OCI-LY7 (cell line): ENCODE results near the gene CNIH2. TPM values are rescaled to one million over a fixed set of nuclear protein-coding genes. Genes with fewer than 3 reads are reported as not detected.
A peak's percentile ranks its signal among the peaks of the same experiment; 100 is the strongest.

Experiments
- BruUV-seq: library from RNA; stranded (reverse); fragments of 400-500 nt; replicated peaks from 2 replicates; lab custom pipeline; 2021; lab: Mats Ljungman, UMichigan
- CTCF ChIA-PET: fragments of 300-600 bp; sonication (Branson Sonifier 250); formaldehyde crosslinking; loops from one replicate; lab custom pipeline; 2022; ENCODE audit warnings: antibody characterized with exemption; ENCODE audit not compliant: unreplicated experiment; lab: Charles Lee
- POLR2A ChIA-PET: fragments of 300-600 bp; sonication (Branson Sonifier 250); formaldehyde crosslinking; loops from one replicate; lab custom pipeline; 2022; ENCODE audit warnings: antibody characterized with exemption; lab: Charles Lee
- DNase-seq: peaks from one replicate; pipeline ENCODE4 v3.0.0-alpha.2; 2015; ENCODE audit warnings: low spot score
- H2AFZ ChIP-seq: fragments of 200-600 bp; sonication (generic), shearing (Covaris generic); 2 replicates; pipeline ENCODE4 v1.6.1; 2014; ENCODE audit warnings: mild to moderate bottlenecking, antibody characterized with exemption, low read length, moderate library complexity
- H3K27ac ChIP-seq: fragments of 200-600 bp; sonication (generic); 2 replicates; pipeline ENCODE4 v1.5.1; 2014; ENCODE audit warnings: mixed run types, low read depth, mild to moderate bottlenecking, moderate library complexity, low read length, inconsistent platforms; ENCODE audit not compliant: poor library complexity, severe bottlenecking
- H3K36me3 ChIP-seq: fragments of 200-600 bp; sonication (generic); 2 replicates; pipeline ENCODE4 v1.6.1; 2014; ENCODE audit warnings: mild to moderate bottlenecking, antibody characterized with exemption, low read length, moderate library complexity, mixed read lengths; ENCODE audit not compliant: insufficient read depth
- H3K4me1 ChIP-seq: fragments of 200-600 bp; sonication (generic); 2 replicates; pipeline ENCODE4 v1.5.1; 2014; ENCODE audit warnings: mild to moderate bottlenecking, low read length; ENCODE audit not compliant: insufficient read depth, poor library complexity, severe bottlenecking
- H3K4me2 ChIP-seq: fragments of 200-600 bp; sonication (generic); 2 replicates; pipeline ENCODE4 v1.6.1; 2014; ENCODE audit warnings: mild to moderate bottlenecking, low read length
- H3K4me3 ChIP-seq: fragments of 200-600 bp; sonication (generic); 2 replicates; pipeline ENCODE4 v1.5.1; 2014; ENCODE audit warnings: mild to moderate bottlenecking, low read depth, low read length; ENCODE audit not compliant: poor library complexity, severe bottlenecking
- H3K79me2 ChIP-seq: fragments of 200-600 bp; sonication (generic); 2 replicates; pipeline ENCODE4 v1.6.1; 2016; ENCODE audit warnings: low read depth, mild to moderate bottlenecking, low read length, moderate library complexity, mixed read lengths; ENCODE audit not compliant: insufficient read depth
- H3K9me2 ChIP-seq: fragments of 200-600 bp; sonication (generic); 2 replicates; pipeline ENCODE4 v1.6.1; 2016; ENCODE audit warnings: mild to moderate bottlenecking, low read length, mixed read lengths; ENCODE audit not compliant: insufficient read depth
- H3K9me3 ChIP-seq: fragments of 200-600 bp; sonication (generic); 2 replicates; pipeline ENCODE4 v1.6.1; 2014; ENCODE audit warnings: mild to moderate bottlenecking, mixed run types, low read length, mixed read lengths
- H4K20me1 ChIP-seq: fragments of 200-600 bp; sonication (generic); 2 replicates; pipeline ENCODE4 v1.6.1; 2014; ENCODE audit warnings: mild to moderate bottlenecking, antibody characterized with exemption, low read length, moderate library complexity, mixed read lengths; ENCODE audit not compliant: insufficient read depth
- EZH2phosphoT487 ChIP-seq: fragments of 200-600 bp; sonication (generic); IDR thresholded peaks from 2 replicates; pipeline ENCODE4 v1.6.1; 2018; ENCODE audit warnings: low read depth, borderline replicate concordance, mild to moderate bottlenecking, mixed run types, antibody characterized with exemption, low read length, moderate library complexity, mixed read lengths
- intact Hi-C: fragments of 100-400 bp; cut with micrococcal nuclease; formaldehyde crosslinking; loops from one replicate; pipeline ENCODE4 v1.10.0; 2022; ENCODE audit not compliant: unreplicated experiment
- total RNA-seq, 2 experiments: library from RNA; depleted of rRNA in 1 of 2; stranded (reverse); fragments of >200 nt in 1 of 2; shearing (Covaris generic) in 1 of 2; gene quantifications; 2 replicates each; pipeline ENCODE4 v1.2.3, GENCODE V29; 2014 to 2022
- TF ChIP-seq, protein P1 (sequence below): fragments of 200-600 bp; sonication (generic); conservative IDR thresholded peaks from 2 replicates; pipeline ENCODE4 v1.5.1; 2014; ENCODE audit warnings: mild to moderate bottlenecking, antibody characterized with exemption, low read length, moderate library complexity, mixed read lengths

The CNIH2 gene
- total RNA-seq, 2 experiments from 2014 or later: 0.60 to 2.7 TPM

DNA sequence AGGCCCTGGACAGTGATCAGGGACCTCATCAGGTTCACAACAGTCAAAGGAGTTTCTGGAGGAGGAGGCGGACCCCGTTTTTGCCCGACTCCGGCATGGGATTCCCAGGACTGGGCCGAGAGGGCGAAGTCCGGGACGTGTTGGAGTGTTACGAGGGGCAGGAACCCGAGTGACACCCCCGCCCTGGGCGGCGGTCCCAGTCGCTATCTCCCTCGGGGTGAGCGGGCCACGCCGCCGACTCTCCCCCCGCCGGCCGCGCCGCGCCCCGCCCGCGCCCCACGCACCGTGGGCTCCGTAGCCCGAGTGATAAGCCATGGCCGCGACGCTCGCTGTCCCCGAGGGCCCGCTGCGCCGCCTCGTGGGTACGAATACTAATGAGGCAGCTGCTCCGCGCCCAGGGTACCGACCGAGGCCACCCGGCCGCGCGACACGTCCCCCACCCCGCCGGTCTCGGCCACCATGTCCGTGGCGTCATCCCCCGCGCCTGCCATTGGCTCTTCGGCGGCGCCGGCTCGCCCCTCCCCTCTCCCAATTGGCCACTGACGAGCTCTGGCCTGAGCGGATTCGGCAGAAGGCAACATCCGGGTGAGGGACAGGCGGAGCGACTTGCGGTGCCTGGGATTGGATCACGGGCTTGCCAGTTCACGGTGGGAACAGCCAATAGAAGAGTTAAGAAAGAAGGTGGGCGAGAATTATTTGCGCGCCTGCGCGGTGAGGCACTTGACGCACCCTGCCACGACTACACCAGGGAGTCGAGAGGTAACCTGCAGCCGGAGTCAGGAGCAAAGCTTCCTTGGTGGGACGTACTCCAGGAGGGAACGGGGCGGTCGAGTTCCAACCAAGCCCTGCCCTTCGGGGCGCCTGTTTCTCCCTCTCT, 10.9 kb downstream of the CNIH2 start, which contains the start of gene YIF1A:
YIF1A (minus strand) TSS at position 473 of the 877 bp plus-strand sequence; CDS start at position 315, 158 bp downstream.
- intact Hi-C loops: loop anchor here (2.0 kb wide), 1 partner anchor 40 kb away; no protein-coding TSS in a partner anchor
- Histone ChIP-seq H4K20me1 (no peaks in the 10 kb centered on the region), H3K27ac (peak within 1 kb of the TSS; percentile 37), H2AFZ (peak within 1 kb of the TSS; percentile 73), H3K4me2 (peak within 1 kb of the TSS; percentile 85), H3K79me2 (peaks cover 9% of the 10 kb centered on the region; the same call in 1 of the 2 replicates), H3K4me1 (peaks cover 31% of the 10 kb centered on the region), H3K9me3 (no peaks in the 10 kb centered on the region), H3K36me3 (peaks cover 12% of the 10 kb centered on the region; the same call in 1 of the 2 replicates), H3K4me3 (peak within 1 kb of the TSS; percentile 88), H3K9me2 (no peaks in the 10 kb centered on the region)
- CTCF ChIA-PET: interaction anchor here (0.6 to 1.1 kb wide), 6 partner anchors 21 to 1294 kb away, joined by 3 to 8 read pairs (median 4); no protein-coding TSS in a partner anchor
- BruUV-seq: no TSS peak
- DNase-seq: peak; percentile 99
- TF ChIP-seq, protein P1, sequence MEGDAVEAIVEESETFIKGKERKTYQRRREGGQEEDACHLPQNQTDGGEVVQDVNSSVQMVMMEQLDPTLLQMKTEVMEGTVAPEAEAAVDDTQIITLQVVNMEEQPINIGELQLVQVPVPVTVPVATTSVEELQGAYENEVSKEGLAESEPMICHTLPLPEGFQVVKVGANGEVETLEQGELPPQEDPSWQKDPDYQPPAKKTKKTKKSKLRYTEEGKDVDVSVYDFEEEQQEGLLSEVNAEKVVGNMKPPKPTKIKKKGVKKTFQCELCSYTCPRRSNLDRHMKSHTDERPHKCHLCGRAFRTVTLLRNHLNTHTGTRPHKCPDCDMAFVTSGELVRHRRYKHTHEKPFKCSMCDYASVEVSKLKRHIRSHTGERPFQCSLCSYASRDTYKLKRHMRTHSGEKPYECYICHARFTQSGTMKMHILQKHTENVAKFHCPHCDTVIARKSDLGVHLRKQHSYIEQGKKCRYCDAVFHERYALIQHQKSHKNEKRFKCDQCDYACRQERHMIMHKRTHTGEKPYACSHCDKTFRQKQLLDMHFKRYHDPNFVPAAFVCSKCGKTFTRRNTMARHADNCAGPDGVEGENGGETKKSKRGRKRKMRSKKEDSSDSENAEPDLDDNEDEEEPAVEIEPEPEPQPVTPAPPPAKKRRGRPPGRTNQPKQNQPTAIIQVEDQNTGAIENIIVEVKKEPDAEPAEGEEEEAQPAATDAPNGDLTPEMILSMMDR: no peak; the same call in 1 of the 2 replicates
- TF ChIP-seq EZH2phosphoT487: no peak
- POLR2A ChIA-PET: interaction anchor here (0.6 to 2.0 kb wide), 9 partner anchors 8 to 471 kb away, joined by 3 to 13 read pairs (median 4); no protein-coding TSS in a partner anchor

DNA sequence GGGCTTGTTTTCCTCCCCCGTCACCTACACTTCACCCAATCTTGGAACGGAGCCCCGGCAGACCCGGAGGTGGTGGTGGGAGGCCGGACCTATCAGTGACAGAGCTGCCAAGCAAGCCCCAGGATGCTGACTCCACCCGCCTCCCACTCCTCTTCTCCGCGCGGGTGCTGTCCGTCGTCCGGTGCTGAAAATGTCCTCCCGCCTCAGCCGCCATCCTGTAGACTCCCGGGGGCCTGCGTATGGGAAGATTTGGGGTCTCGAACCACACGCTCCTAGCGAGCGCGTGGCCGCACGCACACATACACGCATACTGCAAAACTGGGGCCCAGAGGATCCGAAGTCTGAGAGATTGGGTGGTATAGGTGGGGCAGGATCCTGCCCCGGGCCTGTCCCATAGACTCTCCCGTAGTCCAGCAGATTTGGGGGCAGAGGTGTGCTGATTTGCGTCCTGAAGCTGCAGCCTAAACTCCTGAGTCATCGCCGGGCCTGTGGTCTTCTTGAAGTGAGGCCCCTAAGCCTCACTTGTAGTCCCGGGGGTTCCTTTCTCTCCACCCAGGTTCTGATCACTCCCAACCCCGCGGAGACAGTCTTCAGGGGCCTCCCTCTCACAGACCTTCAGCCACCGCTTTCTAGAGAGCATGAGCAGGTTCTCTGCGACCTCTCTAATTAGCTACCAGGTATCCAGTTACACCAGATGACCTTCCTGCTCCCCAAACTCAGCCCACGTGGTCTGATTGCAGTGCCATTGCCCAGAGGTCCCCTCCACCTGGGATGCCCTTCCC, 11.8 kb downstream of the CNIH2 start:
- no peaks in the 10 kb centered on the region for H3K9me2 ChIP-seq
- peak overlapping the region; percentile 73 for H2AFZ ChIP-seq
- no TSS peak for BruUV-seq
- ChIA-PET POLR2A (interaction anchor here (0.6 to 2.0 kb wide), 9 partner anchors 8 to 472 kb away, joined by 3 to 13 read pairs (median 4); no protein-coding TSS in a partner anchor), CTCF (interaction anchor here (0.6 to 1.1 kb wide), 5 partner anchors 22 to 263 kb away, joined by 3 to 8 read pairs (median 5); no protein-coding TSS in a partner anchor)
- DNase-seq: peak; percentile 81
- no peak for TF ChIP-seq EZH2phosphoT487
- TF ChIP-seq, protein P1: no peak
- peak overlapping the region; percentile 88 for H3K4me3 ChIP-seq
- peak overlapping the region; percentile 37 for H3K27ac ChIP-seq
- peaks cover 8% of the 10 kb centered on the region; the same call in 1 of the 2 replicates for H3K36me3 ChIP-seq
- no peaks in the 10 kb centered on the region for H3K9me3 ChIP-seq
- intact Hi-C loops: loop anchor here (2.0 kb wide), 1 partner anchor 39 kb away; no protein-coding TSS in a partner anchor
- peak overlapping the region; percentile 85 for H3K4me2 ChIP-seq
- no peaks in the 10 kb centered on the region for H4K20me1 ChIP-seq
- H3K79me2 ChIP-seq: peaks cover 9% of the 10 kb centered on the region; the same call in 1 of the 2 replicates
- peaks cover 23% of the 10 kb centered on the region for H3K4me1 ChIP-seq
